IPS-18c (cell line): ENCODE data around the gene TSPYL2.

ENCODE experiments used
- H3K4me3 ChIP-seq: 2 replicates; pipeline ENCODE4 v1.7.0; 2013; ENCODE audit warnings: low read depth, mild to moderate bottlenecking, low read length, moderate library complexity; ENCODE audit not compliant: insufficient read depth
- H3K9me3 ChIP-seq: one replicate; pipeline ENCODE4 v1.6.1; 2013; ENCODE audit warnings: mild to moderate bottlenecking, low read length, moderate library complexity; ENCODE audit not compliant: control insufficient read depth, insufficient read depth

The TSPYL2 gene

GRCh38 chrX:53081925-53082772, at the start of gene TSPYL2:
Gene TSPYL2 (plus strand): TSS chrX:53082367. CDS start chrX:53082499, 132 bp downstream.
- Histone ChIP-seq H3K9me3 (peaks cover 7% of the 10 kb centered on the region), H3K4me3 (peak within 1 kb of the TSS; percentile 68)

- Histone ChIP-seq H3K9me3 (peaks cover 4% of the 10 kb centered on the region), H3K4me3 (no peak overlapping the region)
Observed at GRCh38 chrX:53036149-53036548, 46.0 kb upstream of the TSPYL2 start.

- Histone ChIP-seq H3K9me3 (peaks cover 4% of the 10 kb centered on the region), H3K4me3 (no peak overlapping the region)
Observed at GRCh38 chrX:53039236-53039635, 42.9 kb upstream of the TSPYL2 start.

- H3K4me3 ChIP-seq: no peak overlapping the region
- H3K9me3 ChIP-seq: no peaks in the 10 kb centered on the region
Observed at GRCh38 chrX:53044995-53045394, 37.2 kb upstream of the TSPYL2 start.

GRCh38 chrX:53047228-53047627, 34.9 kb upstream of the TSPYL2 start:
- Histone ChIP-seq H3K9me3 (no peaks in the 10 kb centered on the region), H3K4me3 (no peak overlapping the region)

GRCh38 chrX:53048169-53049126, 33.7 kb upstream of the TSPYL2 start, which contains the start of gene GPR173:
Gene GPR173 (plus strand): TSS chrX:53048789. CDS start chrX:53076622, 27,833 bp downstream.
- H3K4me3 ChIP-seq: peak within 1 kb of the TSS; percentile 75

GRCh38 chrX:53049127-53049517, 33.0 kb upstream of the TSPYL2 start:
- H3K9me3 ChIP-seq: no peaks in the 10 kb centered on the region
- peak overlapping the region; percentile 50 for H3K4me3 ChIP-seq

More at GRCh38 chrX:53048169-53049126, 33.7 kb upstream of the TSPYL2 start, which contains the start of gene GPR173:
- H3K9me3 ChIP-seq: no peaks in the 10 kb centered on the region

- Histone ChIP-seq H3K4me3 (no peak overlapping the region), H3K9me3 (no peaks in the 10 kb centered on the region)
Observed at GRCh38 chrX:53050841-53051240, 31.3 kb upstream of the TSPYL2 start.

- Histone ChIP-seq H3K9me3 (no peaks in the 10 kb centered on the region), H3K4me3 (no peak overlapping the region)
Observed at GRCh38 chrX:53055244-53055849, 26.8 kb upstream of the TSPYL2 start.

- H3K9me3 ChIP-seq: no peaks in the 10 kb centered on the region
Observed at GRCh38 chrX:53056292-53056691, 25.9 kb upstream of the TSPYL2 start.

GRCh38 chrX:53065104-53065503, 17.1 kb upstream of the TSPYL2 start:
- Histone ChIP-seq H3K4me3 (no peak overlapping the region), H3K9me3 (no peaks in the 10 kb centered on the region)

More at GRCh38 chrX:53056292-53056691, 25.9 kb upstream of the TSPYL2 start:
- H3K4me3 ChIP-seq: no peak overlapping the region

GRCh38 chrX:53071064-53071463, 11.1 kb upstream of the TSPYL2 start:
- Histone ChIP-seq H3K4me3 (no peak overlapping the region), H3K9me3 (no peaks in the 10 kb centered on the region)

- peaks cover 2% of the 10 kb centered on the region for H3K9me3 ChIP-seq
Observed at GRCh38 chrX:53071604-53072417, 10.4 kb upstream of the TSPYL2 start.

GRCh38 chrX:53072418-53073114, 9.6 kb upstream of the TSPYL2 start:
- Histone ChIP-seq H3K4me3 (no peak overlapping the region), H3K9me3 (peaks cover 3% of the 10 kb centered on the region)

More at GRCh38 chrX:53071604-53072417, 10.4 kb upstream of the TSPYL2 start:
- H3K4me3 ChIP-seq: 0 out of 2 replicates have a peak overlapping the region, but pooled peaks have one; percentile 0

GRCh38 chrX:53073115-53073586, 9.0 kb upstream of the TSPYL2 start:
- Histone ChIP-seq H3K9me3 (peaks cover 3% of the 10 kb centered on the region), H3K4me3 (no peak overlapping the region)

GRCh38 chrX:53075011-53075410, 7.2 kb upstream of the TSPYL2 start:
- H3K4me3 ChIP-seq: no peak overlapping the region
- peaks cover 6% of the 10 kb centered on the region for H3K9me3 ChIP-seq
